Measurements from ENCODE around the gene CLTCL1.
"Not testable (repeated sequence)": the region's sequence is repeated elsewhere in the genome, so short reads cannot be mapped to it uniquely, and the experiment has no call there.

CLTCL1 gene

DNA sequence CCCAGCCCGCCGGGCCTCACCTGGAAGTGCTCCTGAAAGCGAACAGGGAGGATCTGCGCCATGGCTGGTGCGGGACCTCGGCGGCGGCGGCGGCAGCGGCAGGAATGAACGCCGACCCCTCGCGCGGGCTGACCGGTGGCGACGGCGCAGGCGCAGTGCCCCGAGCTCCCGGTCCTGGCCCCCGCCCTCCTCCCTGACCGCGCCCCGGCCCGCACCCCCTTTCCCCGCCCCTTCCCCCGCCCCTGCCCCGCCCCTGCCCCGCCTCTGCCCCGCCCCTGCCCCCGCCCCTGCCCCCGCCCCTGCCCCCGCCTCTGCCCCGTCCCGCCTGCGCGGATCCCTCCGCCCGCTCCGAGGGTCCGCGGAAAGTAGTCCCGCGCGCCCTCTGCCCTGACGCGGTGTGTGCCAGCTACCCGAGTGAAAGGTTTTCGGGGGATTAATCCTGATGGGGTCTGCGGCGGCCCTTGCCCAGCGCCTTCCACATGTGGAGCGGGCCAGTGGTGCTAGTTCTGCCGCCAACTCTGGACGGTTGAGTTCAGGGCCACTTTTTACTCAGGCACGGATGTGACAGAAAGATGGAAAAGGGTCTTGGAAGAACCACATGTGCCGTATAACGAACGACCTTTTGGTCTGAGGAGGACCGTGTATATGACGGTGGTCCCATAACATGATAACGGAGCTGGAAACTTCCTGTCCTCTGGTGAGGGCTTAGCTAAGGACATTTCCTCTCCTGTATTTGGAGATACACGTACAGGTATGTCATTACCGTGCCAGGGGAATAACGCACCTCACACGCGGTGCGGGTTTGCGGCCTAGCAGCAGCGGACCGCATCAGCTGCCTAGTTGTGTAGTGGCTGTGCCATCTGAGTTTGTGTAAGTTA lies at the start of gene CLTCL1:
TSS of gene CLTCL1 (minus strand) at position 140 of the 878 bp plus-strand sequence. CDS start at position 62, 78 bp downstream.
- H3K27ac Mint-ChIP-seq (ENCODE audit: low read depth), result peak within 1 kb of the TSS; percentile 53
- DNase-seq (ENCODE audit: low spot score in 2 of 2) (peak; percentile 29 to 43), ATAC-seq (replicated peaks; ENCODE audit: extremely low read depth, poor library complexity, severe bottlenecking) (peak; percentile 70)
- H3K27me3 Mint-ChIP-seq, result peaks cover 41% of the 10 kb centered on the region
- no peaks in the 10 kb centered on the region for H3K9me3 Mint-ChIP-seq
- H3K4me1 Mint-ChIP-seq, result peaks cover 24% of the 10 kb centered on the region
- peak within 1 kb of the TSS; percentile 84 for H3K4me3 Mint-ChIP-seq
- peaks cover 7% of the 10 kb centered on the region for H3K36me3 Mint-ChIP-seq (ENCODE audit: insufficient read depth)

GRCh38 chr22:19337137-19337536 lies 45.6 kb upstream of the CLTCL1 start:
- peaks cover 68% of the 10 kb centered on the region for H3K36me3 Mint-ChIP-seq (ENCODE audit: insufficient read depth)
- H3K27me3 Mint-ChIP-seq, result no peaks in the 10 kb centered on the region
- no peak overlapping the region for H3K4me3 Mint-ChIP-seq
- H3K4me1 Mint-ChIP-seq, result peaks cover 7% of the 10 kb centered on the region
- peaks cover 32% of the 10 kb centered on the region for H3K9me3 Mint-ChIP-seq
- no peak for DNase-seq (ENCODE audit: low spot score in 2 of 2)
- H3K27ac Mint-ChIP-seq (ENCODE audit: low read depth), result no peak overlapping the region
- no peak for ATAC-seq (replicated peaks; ENCODE audit: extremely low read depth, poor library complexity, severe bottlenecking)

- Mint-ChIP-seq H3K27ac (ENCODE audit: low read depth) (no peak overlapping the region), H3K36me3 (ENCODE audit: insufficient read depth) (peaks cover 67% of the 10 kb centered on the region), H3K4me3 (no peak overlapping the region), H3K4me1 (no peaks in the 10 kb centered on the region), H3K9me3 (peaks cover 35% of the 10 kb centered on the region), H3K27me3 (no peaks in the 10 kb centered on the region)
- DNase-seq (ENCODE audit: low spot score in 2 of 2), result no peak
- ATAC-seq (replicated peaks; ENCODE audit: extremely low read depth, poor library complexity, severe bottlenecking), result no peak
These were observed 44.9 kb upstream of the CLTCL1 start for GRCh38 chr22:19336133-19337075.

GRCh38 chr22:19331975-19332374 lies 40.5 kb upstream of the CLTCL1 start:
- H3K9me3 Mint-ChIP-seq, result peaks cover 24% of the 10 kb centered on the region
- ATAC-seq (replicated peaks; ENCODE audit: extremely low read depth, poor library complexity, severe bottlenecking), result no peak
- H3K4me1 Mint-ChIP-seq, result no peaks in the 10 kb centered on the region
- no peak for DNase-seq (ENCODE audit: low spot score in 2 of 2)
- no peak overlapping the region for H3K27ac Mint-ChIP-seq (ENCODE audit: low read depth)
- H3K36me3 Mint-ChIP-seq (ENCODE audit: insufficient read depth), result peaks cover 59% of the 10 kb centered on the region
- H3K4me3 Mint-ChIP-seq, result no peak overlapping the region
- H3K27me3 Mint-ChIP-seq, result no peaks in the 10 kb centered on the region

DNA sequence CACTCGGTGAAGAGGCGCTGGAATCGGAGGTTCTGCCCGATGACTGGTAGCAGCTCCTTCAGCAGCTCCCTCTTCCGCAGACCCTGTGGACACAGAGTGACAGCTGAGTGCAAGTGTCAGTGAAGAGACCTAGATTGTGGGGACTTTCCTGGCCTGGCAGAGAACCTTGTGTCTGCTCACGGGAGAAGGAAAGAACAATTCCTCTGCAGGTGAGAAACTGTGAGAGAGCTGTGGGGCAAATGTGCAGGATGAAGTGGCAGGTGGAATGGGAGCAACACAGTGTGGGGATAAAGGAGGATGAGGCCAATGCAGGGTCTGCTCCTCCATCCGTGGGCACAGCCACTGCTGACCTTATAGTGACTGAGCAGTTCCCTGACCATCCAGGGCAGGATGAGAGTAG lies 40.0 kb upstream of the CLTCL1 start:
- Mint-ChIP-seq H3K27ac (ENCODE audit: low read depth) (no peak overlapping the region), H3K27me3 (no peaks in the 10 kb centered on the region), H3K36me3 (ENCODE audit: insufficient read depth) (peaks cover 56% of the 10 kb centered on the region), H3K4me1 (no peaks in the 10 kb centered on the region), H3K9me3 (peaks cover 24% of the 10 kb centered on the region), H3K4me3 (no peak overlapping the region)
- no peak for DNase-seq (ENCODE audit: low spot score in 2 of 2)
- no peak for ATAC-seq (replicated peaks; ENCODE audit: extremely low read depth, poor library complexity, severe bottlenecking)

DNA sequence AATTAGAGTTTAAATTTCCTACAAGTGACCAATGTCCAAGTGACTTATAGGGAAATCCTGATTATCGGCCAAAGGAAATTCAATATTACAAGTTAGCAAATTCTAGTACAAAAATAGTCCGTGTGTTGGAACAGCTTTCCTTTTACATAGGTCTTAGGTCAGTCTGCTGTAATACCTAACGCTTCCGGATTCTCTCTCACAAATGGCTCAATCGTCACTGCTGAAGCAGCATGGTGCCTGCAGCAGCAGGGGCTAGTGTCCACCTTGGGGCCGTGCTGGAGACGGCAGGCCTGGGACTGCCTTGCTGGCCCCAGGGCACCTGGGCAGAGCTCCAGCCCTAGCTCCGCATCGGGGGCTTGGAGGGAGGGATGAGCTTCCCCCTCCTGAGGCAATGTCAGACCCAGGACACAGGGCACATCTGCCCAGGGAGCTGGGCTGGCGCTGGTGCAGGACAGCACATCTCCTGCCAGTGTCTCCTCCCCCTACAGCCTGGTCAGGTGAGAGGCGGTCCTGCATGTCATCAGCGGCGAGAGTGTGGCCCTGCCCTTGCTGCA lies 39.4 kb upstream of the CLTCL1 start:
- ATAC-seq (replicated peaks; ENCODE audit: extremely low read depth, poor library complexity, severe bottlenecking) (no peak), DNase-seq (ENCODE audit: low spot score in 2 of 2) (no peak)
- no peaks in the 10 kb centered on the region for H3K4me1 Mint-ChIP-seq
- H3K27ac Mint-ChIP-seq (ENCODE audit: low read depth), result no peak overlapping the region
- H3K36me3 Mint-ChIP-seq (ENCODE audit: insufficient read depth), result peaks cover 53% of the 10 kb centered on the region
- peaks cover 29% of the 10 kb centered on the region for H3K9me3 Mint-ChIP-seq
- no peak overlapping the region for H3K4me3 Mint-ChIP-seq
- no peaks in the 10 kb centered on the region for H3K27me3 Mint-ChIP-seq

DNA sequence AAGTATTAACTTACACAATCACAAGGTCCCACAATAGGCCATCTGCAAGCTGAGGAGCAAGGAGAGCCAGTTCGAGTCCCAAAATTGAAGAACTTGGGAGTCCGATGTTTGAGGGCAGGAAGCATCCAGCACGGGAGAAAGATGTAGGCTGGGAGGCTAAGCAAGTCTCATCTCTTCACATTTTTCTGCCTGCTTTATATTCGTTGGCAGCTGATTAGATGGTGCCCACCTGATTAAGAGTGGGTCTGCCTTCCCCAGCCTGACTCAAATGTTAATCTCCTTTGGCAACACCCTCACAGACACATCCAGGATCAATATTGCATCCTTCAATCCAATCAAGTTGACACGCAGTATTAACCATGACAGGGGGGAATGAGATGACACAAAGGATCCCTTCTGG lies 38.7 kb upstream of the CLTCL1 start:
- not testable (repeated sequence) for H3K27me3 Mint-ChIP-seq; H3K4me3 Mint-ChIP-seq; ATAC-seq (replicated peaks; ENCODE audit: extremely low read depth, poor library complexity, severe bottlenecking); DNase-seq (ENCODE audit: low spot score in 2 of 2); H3K4me1 Mint-ChIP-seq; H3K27ac Mint-ChIP-seq (ENCODE audit: low read depth)
- Mint-ChIP-seq H3K9me3 (peaks cover 23% of the 10 kb centered on the region), H3K36me3 (ENCODE audit: insufficient read depth) (peaks cover 46% of the 10 kb centered on the region)

- no peaks in the 10 kb centered on the region for H3K27me3 Mint-ChIP-seq
- no peaks in the 10 kb centered on the region for H3K4me1 Mint-ChIP-seq
- H3K9me3 Mint-ChIP-seq, result peaks cover 17% of the 10 kb centered on the region
- DNase-seq (ENCODE audit: low spot score in 2 of 2) (no peak), ATAC-seq (replicated peaks; ENCODE audit: extremely low read depth, poor library complexity, severe bottlenecking) (no peak)
- H3K4me3 Mint-ChIP-seq, result no peak overlapping the region
- H3K27ac Mint-ChIP-seq (ENCODE audit: low read depth), result no peak overlapping the region
- peaks cover 41% of the 10 kb centered on the region for H3K36me3 Mint-ChIP-seq (ENCODE audit: insufficient read depth)
These were observed 37.9 kb upstream of the CLTCL1 start for GRCh38 chr22:19329454-19329853.

- Mint-ChIP-seq H3K27me3 (no peaks in the 10 kb centered on the region), H3K4me3 (no peak overlapping the region), H3K27ac (ENCODE audit: low read depth) (no peak overlapping the region), H3K36me3 (ENCODE audit: insufficient read depth) (peaks cover 19% of the 10 kb centered on the region), H3K4me1 (no peaks in the 10 kb centered on the region), H3K9me3 (peaks cover 5% of the 10 kb centered on the region)
- no peak for ATAC-seq (replicated peaks; ENCODE audit: extremely low read depth, poor library complexity, severe bottlenecking)
- DNase-seq (ENCODE audit: low spot score in 2 of 2), result no peak
These were observed 33.9 kb upstream of the CLTCL1 start for GRCh38 chr22:19325296-19325948.

- not testable (repeated sequence) for H3K4me3 Mint-ChIP-seq; H3K27ac Mint-ChIP-seq (ENCODE audit: low read depth); H3K4me1 Mint-ChIP-seq; ATAC-seq (replicated peaks; ENCODE audit: extremely low read depth, poor library complexity, severe bottlenecking); H3K36me3 Mint-ChIP-seq (ENCODE audit: insufficient read depth); H3K9me3 Mint-ChIP-seq; H3K27me3 Mint-ChIP-seq; DNase-seq (ENCODE audit: low spot score in 2 of 2)
These were observed 31.9 kb upstream of the CLTCL1 start for GRCh38 chr22:19323420-19323819.

DNA sequence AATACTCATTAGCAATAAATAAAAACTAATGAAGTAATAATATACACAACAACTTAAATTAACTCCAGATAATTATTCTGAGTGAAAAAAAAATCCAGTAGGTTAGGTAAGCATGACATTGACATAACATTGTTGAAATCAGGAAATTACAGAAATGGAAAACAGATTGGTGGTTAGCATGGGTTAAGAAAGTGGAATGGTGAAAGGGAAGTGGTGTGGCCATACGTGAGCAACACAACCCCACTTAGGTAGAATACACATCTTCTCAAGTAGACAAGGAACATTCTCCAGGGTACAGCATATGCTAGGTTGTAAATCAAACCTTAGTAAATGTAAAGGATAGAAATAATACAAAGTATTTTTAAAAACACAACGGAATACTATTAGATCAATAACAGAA lies 30.2 kb upstream of the CLTCL1 start:
- DNase-seq (ENCODE audit: low spot score in 2 of 2) (no peak), ATAC-seq (replicated peaks; ENCODE audit: extremely low read depth, poor library complexity, severe bottlenecking) (no peak)
- Mint-ChIP-seq H3K4me1 (no peaks in the 10 kb centered on the region), H3K9me3 (peaks cover 8% of the 10 kb centered on the region), H3K27ac (ENCODE audit: low read depth) (no peak overlapping the region), H3K36me3 (ENCODE audit: insufficient read depth) (peaks cover 3% of the 10 kb centered on the region), H3K4me3 (no peak overlapping the region), H3K27me3 (no peaks in the 10 kb centered on the region)

- not testable (repeated sequence) for H3K27ac Mint-ChIP-seq (ENCODE audit: low read depth); DNase-seq (ENCODE audit: low spot score in 2 of 2); ATAC-seq (replicated peaks; ENCODE audit: extremely low read depth, poor library complexity, severe bottlenecking); H3K4me1 Mint-ChIP-seq; H3K9me3 Mint-ChIP-seq; H3K27me3 Mint-ChIP-seq; H3K4me3 Mint-ChIP-seq; H3K36me3 Mint-ChIP-seq (ENCODE audit: insufficient read depth)
These were observed 28.6 kb upstream of the CLTCL1 start for GRCh38 chr22:19320136-19320535.

Data from central memory CD8-positive, alpha-beta T cell (primary cell).